ENCODE data around the gene B4GALT7.
A peak's percentile ranks its signal among the peaks of the same experiment; 100 is the strongest.

The B4GALT7 gene

DNA sequence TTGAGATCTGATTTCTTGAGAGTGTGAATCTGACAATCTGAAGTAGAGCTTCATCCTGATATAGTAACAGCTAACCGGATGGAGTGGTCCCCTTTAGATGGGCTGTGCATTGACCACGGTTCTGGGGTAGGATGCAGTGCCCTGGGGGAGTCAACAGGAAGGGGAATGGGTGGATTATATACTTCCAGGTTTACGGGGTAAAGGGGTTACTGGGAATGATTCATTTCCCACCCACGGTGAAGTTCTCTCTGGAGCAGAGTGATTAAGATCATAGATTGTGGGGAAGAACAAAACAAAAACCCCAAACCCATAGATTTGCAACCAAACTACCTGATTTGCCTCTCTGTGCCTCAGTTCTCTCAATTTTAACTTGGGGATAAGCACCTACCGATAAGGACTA lies 1.5 kb upstream of the B4GALT7 start:
- no peak for TF ChIP-seq CTCF (IDR thresholded peaks at IDR 0.05; ENCODE audit: low read depth, low read length)
- H3K4me3 ChIP-seq (replicated peaks in 1 of 2; ENCODE audit: low read depth in 2 of 2, low read length in 2 of 2): no peak overlapping the region
- peak in 1 of 2 donors; percentile 13 for DNase-seq (ENCODE audit: low read depth in 2 of 2)

GRCh38 chr5:177600508-177601018 lies 631 bp downstream of the B4GALT7 start:
- H3K4me3 ChIP-seq (replicated peaks in 1 of 2; ENCODE audit: low read depth in 2 of 2, low read length in 2 of 2): peak overlapping the region; percentile 73 to 75
- DNase-seq (ENCODE audit: low read depth in 2 of 2): peak; percentile 31 to 41
- TF ChIP-seq CTCF (IDR thresholded peaks at IDR 0.05; ENCODE audit: low read depth, low read length): no peak

- TF ChIP-seq CTCF (IDR thresholded peaks at IDR 0.05; ENCODE audit: low read depth, low read length): no peak
- peak overlapping the region; percentile 73 to 75 for H3K4me3 ChIP-seq (replicated peaks in 1 of 2; ENCODE audit: low read depth in 2 of 2, low read length in 2 of 2)
- no peak for DNase-seq (ENCODE audit: low read depth in 2 of 2)
Observed at GRCh38 chr5:177601126-177601525, 1.2 kb downstream of the B4GALT7 start.

- no peak overlapping the region for H3K4me3 ChIP-seq (replicated peaks in 1 of 2; ENCODE audit: low read depth in 2 of 2, low read length in 2 of 2)
- peak in 1 of 2 donors; percentile 18 for DNase-seq (ENCODE audit: low read depth in 2 of 2)
- TF ChIP-seq CTCF (IDR thresholded peaks at IDR 0.05; ENCODE audit: low read depth, low read length): no peak
Observed at GRCh38 chr5:177601577-177602457, 1.9 kb downstream of the B4GALT7 start.

GRCh38 chr5:177602458-177602830 lies 2.5 kb downstream of the B4GALT7 start:
- DNase-seq (ENCODE audit: low read depth in 2 of 2): no peak
- TF ChIP-seq CTCF (IDR thresholded peaks at IDR 0.05; ENCODE audit: low read depth, low read length): no peak
- H3K4me3 ChIP-seq (replicated peaks in 1 of 2; ENCODE audit: low read depth in 2 of 2, low read length in 2 of 2): no peak overlapping the region

GRCh38 chr5:177603631-177604030 lies 3.7 kb downstream of the B4GALT7 start:
- TF ChIP-seq CTCF (IDR thresholded peaks at IDR 0.05; ENCODE audit: low read depth, low read length): no peak
- H3K4me3 ChIP-seq (replicated peaks in 1 of 2; ENCODE audit: low read depth in 2 of 2, low read length in 2 of 2): no peak overlapping the region
- no peak for DNase-seq (ENCODE audit: low read depth in 2 of 2)

Measured in cardiac fibroblast (primary cell).